GM23338 (cell line): ENCODE data around the gene PP2D1. TPM values are rescaled to one million over a fixed set of nuclear protein-coding genes. Genes with fewer than 3 reads are reported as not detected.
"Not testable (repeated sequence)": the region's sequence is repeated elsewhere in the genome, so short reads cannot be mapped to it uniquely, and the experiment has no call there.

Source experiments
- ATAC-seq: fragments of 200-7000 bp; cut with Tn5 transposase; 3 replicates; pipeline ENCODE4 v1.9.1; 2020
- DNase-seq: peaks from one replicate; pipeline ENCODE4 v3.0.0-alpha.2; 2015; ENCODE audit warnings: low spot score
- H2AFZ ChIP-seq: fragments of 200-600 bp; sonication (generic); 2 replicates; pipeline ENCODE4 v1.8.0; 2016; ENCODE audit warnings: antibody characterized with exemption, mild to moderate bottlenecking, moderate library complexity
- H3F3A ChIP-seq: fragments of 200-600 bp; sonication (generic); replicated peaks from 2 replicates; pipeline ENCODE4 v1.8.0; 2017; ENCODE audit warnings: antibody characterized with exemption, mixed run types, low read depth
- H3K27ac ChIP-seq: fragments of 200-600 bp; sonication (generic); 2 replicates; pipeline ENCODE4 v1.6.1; 2016; ENCODE audit warnings: low read depth
- H3K27me3 ChIP-seq: fragments of 200-600 bp; sonication (generic); 2 replicates; pipeline ENCODE4 v1.8.0; 2016; ENCODE audit warnings: mild to moderate bottlenecking, mixed run types, moderate library complexity; ENCODE audit not compliant: insufficient read depth
- H3K36me3 ChIP-seq: fragments of 200-600 bp; sonication (generic); 2 replicates; pipeline ENCODE4 v1.8.0; 2016; ENCODE audit warnings: mild to moderate bottlenecking; ENCODE audit not compliant: insufficient read depth
- H3K4me1 ChIP-seq: fragments of 200-600 bp; sonication (generic); 2 replicates; pipeline ENCODE4 v1.8.0; 2016; ENCODE audit warnings: mild to moderate bottlenecking, moderate library complexity; ENCODE audit not compliant: insufficient read depth
- H3K4me2 ChIP-seq: fragments of 200-600 bp; sonication (generic); 2 replicates; pipeline ENCODE4 v1.7.1; 2017; ENCODE audit warnings: mixed run types
- H3K4me3 ChIP-seq: fragments of 200-600 bp; sonication (generic); 2 replicates; pipeline ENCODE4 v1.6.1; 2016; ENCODE audit warnings: mixed run types
- H3K79me2 ChIP-seq: fragments of 200-600 bp; sonication (generic); replicated peaks from 2 replicates; pipeline ENCODE4 v1.8.0; 2017; ENCODE audit warnings: mild to moderate bottlenecking; ENCODE audit not compliant: insufficient read depth
- H3K9me2 ChIP-seq: fragments of 200-600 bp; sonication (generic); 2 replicates; pipeline ENCODE4 v1.8.0; 2017; ENCODE audit not compliant: insufficient read depth
- H4K20me1 ChIP-seq: fragments of 200-600 bp; sonication (generic); replicated peaks from 2 replicates; pipeline ENCODE4 v1.8.0; 2017; ENCODE audit warnings: mild to moderate bottlenecking; ENCODE audit not compliant: insufficient read depth
- H3K27ac Mint-ChIP-seq: 2 replicates; pipeline ENCODE4 v1.8.0; 2020; ENCODE audit warnings: inconsistent platforms, mild to moderate bottlenecking, moderate library complexity, mixed read lengths
- H3K27me3 Mint-ChIP-seq: 3 replicates; pipeline ENCODE4 v1.8.0; 2022; ENCODE audit warnings: low read depth, mild to moderate bottlenecking, moderate library complexity, mixed read lengths, inconsistent platforms; ENCODE audit not compliant: insufficient read depth, poor library complexity
- H3K36me3 Mint-ChIP-seq: 3 replicates; pipeline ENCODE4 v1.8.0; 2021; ENCODE audit warnings: low read depth, mild to moderate bottlenecking, inconsistent platforms, moderate library complexity, mixed read lengths
- H3K4me1 Mint-ChIP-seq: 3 replicates; pipeline ENCODE4 v1.8.0; 2020; ENCODE audit warnings: mild to moderate bottlenecking, inconsistent platforms, mixed read lengths
- H3K4me3 Mint-ChIP-seq: 3 replicates; pipeline ENCODE4 v1.8.0; 2021; ENCODE audit warnings: moderate library complexity, mild to moderate bottlenecking, inconsistent platforms, mixed read lengths
- H3K9me3 Mint-ChIP-seq: 3 replicates; pipeline ENCODE4 v1.8.0; 2020; ENCODE audit warnings: moderate library complexity, mild to moderate bottlenecking, inconsistent platforms, mixed read lengths
- CREB1 ChIP-seq: fragments of 250-450 bp; sonication (Bioruptor Pico); IDR thresholded peaks from 2 replicates; pipeline ENCODE4 v1.5.0; 2020; ENCODE audit warnings: low read depth, mild to moderate bottlenecking, moderate library complexity
- EZH2 ChIP-seq: fragments of 200-600 bp; sonication (generic); IDR thresholded peaks from one replicate; pipeline ENCODE4 v1.8.0; 2017; ENCODE audit warnings: antibody characterized with exemption, mild to moderate bottlenecking, low read depth; ENCODE audit not compliant: unreplicated experiment
- EZH2phosphoT487 ChIP-seq: fragments of 200-600 bp; sonication (generic); IDR thresholded peaks from one replicate; pipeline ENCODE4 v1.8.1; 2018; ENCODE audit warnings: antibody characterized with exemption; ENCODE audit not compliant: unreplicated experiment
- NANOG ChIP-seq: IDR thresholded peaks from 2 replicates; pipeline ENCODE4 v1.6.1; 2016; ENCODE audit warnings: antibody characterized with exemption, borderline replicate concordance
- POLR2AphosphoS5 ChIP-seq: IDR thresholded peaks from 2 replicates; pipeline ENCODE4 v1.6.1; 2016; ENCODE audit warnings: antibody characterized with exemption, low read depth
- STAT1 ChIP-seq: IDR thresholded peaks from one replicate; pipeline ENCODE4 v1.6.1; 2016; ENCODE audit warnings: antibody characterized with exemption; ENCODE audit not compliant: unreplicated experiment
- ZNF331 ChIP-seq: fragments of 250-450 bp; sonication (Bioruptor Pico); IDR thresholded peaks from 2 replicates; pipeline ENCODE4 v1.5.0; 2020; ENCODE audit warnings: low read depth, mild to moderate bottlenecking, moderate library complexity
- polyA plus RNA-seq: library from polyadenylated mRNA; unstranded; fragments of >200 nt; fragmentation: Nextera tagmentation; extraction: Ambion mirVana; gene quantifications from 2 replicates; pipeline ENCODE4 v1.2.1, GENCODE V29; 2016
- total RNA-seq: library from RNA; depleted of rRNA; stranded (reverse); fragments of >200 nt; shearing (Covaris generic); gene quantifications from 2 replicates; pipeline ENCODE4 v1.2.3, GENCODE V29; 2014
- TF ChIP-seq, protein P1 (sequence below): fragments of 250-450 bp; sonication (Bioruptor Pico); IDR thresholded peaks from 2 replicates; pipeline ENCODE4 v1.5.0; 2020; ENCODE audit warnings: mild to moderate bottlenecking, moderate library complexity
- TF ChIP-seq, protein P2 (sequence below): IDR thresholded peaks from 2 replicates; pipeline ENCODE4 v1.6.1; 2016; ENCODE audit warnings: antibody characterized with exemption
- TF ChIP-seq, protein P3 (sequence below), 2 experiments: fragments of 200-600 bp in 1 of 2; sonication (generic) in 1 of 2; conservative IDR thresholded peaks; 2 replicates each; pipeline versions ENCODE4 v1.5.1 to v1.6.1; 2016 to 2017; ENCODE audit warnings: antibody characterized with exemption in 2 of 2, low read depth in 2 of 2, mild to moderate bottlenecking in 2 of 2, moderate library complexity in 1 of 2

PP2D1 gene
- total and polyA plus RNA-seq, 2 experiments from 2014 or later: 0.40 TPM; not detected in 1

DNA sequence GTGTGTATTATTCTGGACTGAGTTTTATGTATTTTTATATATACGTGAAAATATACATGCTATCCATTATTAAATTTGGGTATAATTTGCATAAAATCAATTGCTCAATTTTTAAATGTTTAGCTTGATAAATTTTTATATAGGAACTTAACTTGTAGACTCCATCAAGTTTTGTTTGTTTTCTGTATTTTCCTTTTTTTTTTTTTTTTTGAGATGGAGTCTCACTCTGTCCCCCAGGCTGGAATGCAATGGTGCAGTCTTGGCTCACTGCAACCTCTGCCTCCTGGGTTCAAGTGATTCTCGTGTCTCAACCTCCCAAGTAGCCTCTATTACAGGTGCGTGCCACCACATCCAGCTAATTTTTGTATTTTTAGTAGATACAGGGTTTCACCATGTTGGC, 4.0 kb upstream of the PP2D1 start:
- H3K9me2 ChIP-seq, H3K4me2 ChIP-seq, ATAC-seq, H2AFZ ChIP-seq, H3K36me3 ChIP-seq, H3K4me3 Mint-ChIP-seq, H3K36me3 Mint-ChIP-seq, H3K27me3 Mint-ChIP-seq, H3F3A ChIP-seq, H3K79me2 ChIP-seq, H3K4me1 ChIP-seq, H3K27me3 ChIP-seq, H3K4me1 Mint-ChIP-seq, H3K4me3 ChIP-seq, H3K27ac ChIP-seq, H3K9me3 Mint-ChIP-seq, H4K20me1 ChIP-seq, DNase-seq, H3K27ac Mint-ChIP-seq: not testable (repeated sequence)

DNA sequence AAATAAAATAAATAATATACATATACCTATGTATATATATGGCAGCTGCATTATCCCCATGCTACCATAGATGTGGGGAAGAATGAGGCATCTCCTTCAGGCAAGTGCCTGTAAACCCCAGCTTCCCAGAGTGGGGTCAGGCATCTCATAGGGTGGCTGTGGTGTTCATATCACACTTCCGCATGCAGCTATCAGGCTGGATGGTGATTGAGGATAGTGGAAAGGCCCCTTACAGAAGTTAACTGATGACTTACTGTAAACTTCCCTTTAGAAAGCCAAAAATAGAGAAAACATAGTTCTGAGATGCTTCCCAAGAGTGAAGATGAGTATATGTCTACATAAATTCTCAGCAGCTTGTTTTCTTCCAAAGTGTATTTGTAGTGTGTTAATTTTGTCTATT, 3.5 kb upstream of the PP2D1 start:
- Mint-ChIP-seq H3K9me3 (no peaks in the 10 kb centered on the region), H3K4me1 (no peaks in the 10 kb centered on the region), H3K27me3 (no peaks in the 10 kb centered on the region), H3K36me3 (no peaks in the 10 kb centered on the region), H3K27ac (no peak overlapping the region), H3K4me3 (no peak overlapping the region)
- no peak overlapping the region for H3K27ac ChIP-seq
- H2AFZ ChIP-seq: no peak overlapping the region
- no peak for ATAC-seq
- H4K20me1 ChIP-seq: no peaks in the 10 kb centered on the region
- H3K4me3 ChIP-seq: no peak overlapping the region
- H3K36me3 ChIP-seq: no peaks in the 10 kb centered on the region
- DNase-seq: no peak
- H3K9me2 ChIP-seq: 0 out of 2 replicates have a peak, but pooled peaks cover 5% of the 10 kb centered on the region
- no peak overlapping the region for H3K4me2 ChIP-seq
- H3K79me2 ChIP-seq: no peaks in the 10 kb centered on the region
- no peaks in the 10 kb centered on the region for H3K27me3 ChIP-seq
- no peaks in the 10 kb centered on the region for H3K4me1 ChIP-seq
- H3F3A ChIP-seq: no peaks in the 10 kb centered on the region
- TF ChIP-seq, protein P1, sequence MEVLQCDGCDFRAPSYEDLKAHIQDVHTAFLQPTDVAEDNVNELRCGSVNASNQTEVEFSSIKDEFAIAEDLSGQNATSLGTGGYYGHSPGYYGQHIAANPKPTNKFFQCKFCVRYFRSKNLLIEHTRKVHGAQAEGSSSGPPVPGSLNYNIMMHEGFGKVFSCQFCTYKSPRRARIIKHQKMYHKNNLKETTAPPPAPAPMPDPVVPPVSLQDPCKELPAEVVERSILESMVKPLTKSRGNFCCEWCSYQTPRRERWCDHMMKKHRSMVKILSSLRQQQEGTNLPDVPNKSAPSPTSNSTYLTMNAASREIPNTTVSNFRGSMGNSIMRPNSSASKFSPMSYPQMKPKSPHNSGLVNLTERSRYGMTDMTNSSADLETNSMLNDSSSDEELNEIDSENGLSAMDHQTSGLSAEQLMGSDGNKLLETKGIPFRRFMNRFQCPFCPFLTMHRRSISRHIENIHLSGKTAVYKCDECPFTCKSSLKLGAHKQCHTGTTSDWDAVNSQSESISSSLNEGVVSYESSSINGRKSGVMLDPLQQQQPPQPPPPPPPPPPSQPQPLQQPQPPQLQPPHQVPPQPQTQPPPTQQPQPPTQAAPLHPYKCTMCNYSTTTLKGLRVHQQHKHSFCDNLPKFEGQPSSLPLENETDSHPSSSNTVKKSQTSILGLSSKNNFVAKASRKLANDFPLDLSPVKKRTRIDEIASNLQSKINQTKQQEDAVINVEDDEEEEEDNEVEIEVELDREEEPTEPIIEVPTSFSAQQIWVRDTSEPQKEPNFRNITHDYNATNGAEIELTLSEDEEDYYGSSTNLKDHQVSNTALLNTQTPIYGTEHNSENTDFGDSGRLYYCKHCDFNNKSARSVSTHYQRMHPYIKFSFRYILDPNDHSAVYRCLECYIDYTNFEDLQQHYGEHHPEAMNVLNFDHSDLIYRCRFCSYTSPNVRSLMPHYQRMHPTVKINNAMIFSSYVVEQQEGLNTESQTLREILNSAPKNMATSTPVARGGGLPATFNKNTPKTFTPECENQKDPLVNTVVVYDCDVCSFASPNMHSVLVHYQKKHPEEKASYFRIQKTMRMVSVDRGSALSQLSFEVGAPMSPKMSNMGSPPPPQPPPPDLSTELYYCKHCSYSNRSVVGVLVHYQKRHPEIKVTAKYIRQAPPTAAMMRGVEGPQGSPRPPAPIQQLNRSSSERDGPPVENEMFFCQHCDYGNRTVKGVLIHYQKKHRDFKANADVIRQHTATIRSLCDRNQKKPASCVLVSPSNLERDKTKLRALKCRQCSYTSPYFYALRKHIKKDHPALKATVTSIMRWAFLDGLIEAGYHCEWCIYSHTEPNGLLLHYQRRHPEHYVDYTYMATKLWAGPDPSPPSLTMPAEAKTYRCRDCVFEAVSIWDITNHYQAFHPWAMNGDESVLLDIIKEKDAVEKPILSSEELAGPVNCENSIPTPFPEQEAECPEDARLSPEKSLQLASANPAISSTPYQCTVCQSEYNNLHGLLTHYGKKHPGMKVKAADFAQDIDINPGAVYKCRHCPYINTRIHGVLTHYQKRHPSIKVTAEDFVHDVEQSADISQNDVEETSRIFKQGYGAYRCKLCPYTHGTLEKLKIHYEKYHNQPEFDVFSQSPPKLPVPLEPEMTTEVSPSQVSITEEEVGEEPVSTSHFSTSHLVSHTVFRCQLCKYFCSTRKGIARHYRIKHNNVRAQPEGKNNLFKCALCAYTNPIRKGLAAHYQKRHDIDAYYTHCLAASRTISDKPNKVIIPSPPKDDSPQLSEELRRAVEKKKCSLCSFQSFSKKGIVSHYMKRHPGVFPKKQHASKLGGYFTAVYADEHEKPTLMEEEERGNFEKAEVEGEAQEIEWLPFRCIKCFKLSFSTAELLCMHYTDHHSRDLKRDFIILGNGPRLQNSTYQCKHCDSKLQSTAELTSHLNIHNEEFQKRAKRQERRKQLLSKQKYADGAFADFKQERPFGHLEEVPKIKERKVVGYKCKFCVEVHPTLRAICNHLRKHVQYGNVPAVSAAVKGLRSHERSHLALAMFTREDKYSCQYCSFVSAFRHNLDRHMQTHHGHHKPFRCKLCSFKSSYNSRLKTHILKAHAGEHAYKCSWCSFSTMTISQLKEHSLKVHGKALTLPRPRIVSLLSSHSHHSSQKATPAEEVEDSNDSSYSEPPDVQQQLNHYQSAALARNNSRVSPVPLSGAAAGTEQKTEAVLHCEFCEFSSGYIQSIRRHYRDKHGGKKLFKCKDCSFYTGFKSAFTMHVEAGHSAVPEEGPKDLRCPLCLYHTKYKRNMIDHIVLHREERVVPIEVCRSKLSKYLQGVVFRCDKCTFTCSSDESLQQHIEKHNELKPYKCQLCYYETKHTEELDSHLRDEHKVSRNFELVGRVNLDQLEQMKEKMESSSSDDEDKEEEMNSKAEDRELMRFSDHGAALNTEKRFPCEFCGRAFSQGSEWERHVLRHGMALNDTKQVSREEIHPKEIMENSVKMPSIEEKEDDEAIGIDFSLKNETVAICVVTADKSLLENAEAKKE (CRISPR knock-in tag): no peak
- TF ChIP-seq, protein P2, sequence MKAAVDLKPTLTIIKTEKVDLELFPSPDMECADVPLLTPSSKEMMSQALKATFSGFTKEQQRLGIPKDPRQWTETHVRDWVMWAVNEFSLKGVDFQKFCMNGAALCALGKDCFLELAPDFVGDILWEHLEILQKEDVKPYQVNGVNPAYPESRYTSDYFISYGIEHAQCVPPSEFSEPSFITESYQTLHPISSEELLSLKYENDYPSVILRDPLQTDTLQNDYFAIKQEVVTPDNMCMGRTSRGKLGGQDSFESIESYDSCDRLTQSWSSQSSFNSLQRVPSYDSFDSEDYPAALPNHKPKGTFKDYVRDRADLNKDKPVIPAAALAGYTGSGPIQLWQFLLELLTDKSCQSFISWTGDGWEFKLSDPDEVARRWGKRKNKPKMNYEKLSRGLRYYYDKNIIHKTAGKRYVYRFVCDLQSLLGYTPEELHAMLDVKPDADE: no peak
- no peak for TF ChIP-seq EZH2
- no peak for TF ChIP-seq EZH2phosphoT487
- no peak for TF ChIP-seq NANOG
- TF ChIP-seq STAT1: no peak
- TF ChIP-seq ZNF331 (CRISPR knock-in tag): no peak
- TF ChIP-seq, protein P3, sequence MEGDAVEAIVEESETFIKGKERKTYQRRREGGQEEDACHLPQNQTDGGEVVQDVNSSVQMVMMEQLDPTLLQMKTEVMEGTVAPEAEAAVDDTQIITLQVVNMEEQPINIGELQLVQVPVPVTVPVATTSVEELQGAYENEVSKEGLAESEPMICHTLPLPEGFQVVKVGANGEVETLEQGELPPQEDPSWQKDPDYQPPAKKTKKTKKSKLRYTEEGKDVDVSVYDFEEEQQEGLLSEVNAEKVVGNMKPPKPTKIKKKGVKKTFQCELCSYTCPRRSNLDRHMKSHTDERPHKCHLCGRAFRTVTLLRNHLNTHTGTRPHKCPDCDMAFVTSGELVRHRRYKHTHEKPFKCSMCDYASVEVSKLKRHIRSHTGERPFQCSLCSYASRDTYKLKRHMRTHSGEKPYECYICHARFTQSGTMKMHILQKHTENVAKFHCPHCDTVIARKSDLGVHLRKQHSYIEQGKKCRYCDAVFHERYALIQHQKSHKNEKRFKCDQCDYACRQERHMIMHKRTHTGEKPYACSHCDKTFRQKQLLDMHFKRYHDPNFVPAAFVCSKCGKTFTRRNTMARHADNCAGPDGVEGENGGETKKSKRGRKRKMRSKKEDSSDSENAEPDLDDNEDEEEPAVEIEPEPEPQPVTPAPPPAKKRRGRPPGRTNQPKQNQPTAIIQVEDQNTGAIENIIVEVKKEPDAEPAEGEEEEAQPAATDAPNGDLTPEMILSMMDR (conservative IDR thresholded peaks at IDR 0.05; ENCODE audit: low read depth in 2 of 2): no peak
- TF ChIP-seq CREB1: no peak
- TF ChIP-seq POLR2AphosphoS5: no peak
